GM12874 (cell line): ENCODE data around the gene MARCHF6.

Experiments
- TF ChIP-seq, protein P1 (sequence below): IDR thresholded peaks from 2 replicates; pipeline ENCODE4 v1.5.1; 2011; ENCODE audit warnings: low read depth, mild to moderate bottlenecking, control low read depth, low read length, moderate library complexity; ENCODE audit not compliant: insufficient read depth

MARCHF6 gene

DNA sequence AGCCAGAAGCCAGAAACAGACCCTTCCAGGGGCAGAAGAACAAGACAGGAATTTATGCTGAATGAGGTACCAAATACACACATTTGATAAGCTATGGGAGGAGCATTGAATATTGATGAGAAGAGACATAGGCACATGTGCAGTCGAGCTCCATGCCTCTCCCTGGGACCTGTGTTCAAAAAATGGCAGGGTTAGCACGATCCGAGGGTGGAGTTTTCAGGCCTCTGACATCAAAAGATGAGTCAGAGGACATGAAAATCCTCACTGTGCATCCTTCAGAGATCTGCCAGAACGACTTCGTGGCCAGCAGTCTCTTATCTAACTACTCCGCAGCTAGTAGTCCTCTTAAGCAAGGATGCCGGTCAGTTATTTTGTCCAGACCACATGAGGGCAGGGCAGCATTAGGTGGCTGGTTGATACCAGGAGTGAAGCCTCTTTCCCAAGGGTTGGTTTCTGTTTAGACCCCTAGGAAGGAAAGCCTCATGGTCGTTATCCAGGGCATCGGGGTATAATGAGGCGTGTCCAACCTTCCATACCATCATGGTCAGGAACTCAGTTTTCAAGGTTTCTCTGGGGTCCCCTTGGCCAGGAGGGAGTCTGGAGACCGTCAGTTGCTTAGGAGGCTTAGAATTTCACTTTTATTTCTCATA, 34.2 kb upstream of the MARCHF6 start:
- TF ChIP-seq, protein P1, sequence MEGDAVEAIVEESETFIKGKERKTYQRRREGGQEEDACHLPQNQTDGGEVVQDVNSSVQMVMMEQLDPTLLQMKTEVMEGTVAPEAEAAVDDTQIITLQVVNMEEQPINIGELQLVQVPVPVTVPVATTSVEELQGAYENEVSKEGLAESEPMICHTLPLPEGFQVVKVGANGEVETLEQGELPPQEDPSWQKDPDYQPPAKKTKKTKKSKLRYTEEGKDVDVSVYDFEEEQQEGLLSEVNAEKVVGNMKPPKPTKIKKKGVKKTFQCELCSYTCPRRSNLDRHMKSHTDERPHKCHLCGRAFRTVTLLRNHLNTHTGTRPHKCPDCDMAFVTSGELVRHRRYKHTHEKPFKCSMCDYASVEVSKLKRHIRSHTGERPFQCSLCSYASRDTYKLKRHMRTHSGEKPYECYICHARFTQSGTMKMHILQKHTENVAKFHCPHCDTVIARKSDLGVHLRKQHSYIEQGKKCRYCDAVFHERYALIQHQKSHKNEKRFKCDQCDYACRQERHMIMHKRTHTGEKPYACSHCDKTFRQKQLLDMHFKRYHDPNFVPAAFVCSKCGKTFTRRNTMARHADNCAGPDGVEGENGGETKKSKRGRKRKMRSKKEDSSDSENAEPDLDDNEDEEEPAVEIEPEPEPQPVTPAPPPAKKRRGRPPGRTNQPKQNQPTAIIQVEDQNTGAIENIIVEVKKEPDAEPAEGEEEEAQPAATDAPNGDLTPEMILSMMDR, result no peak

DNA sequence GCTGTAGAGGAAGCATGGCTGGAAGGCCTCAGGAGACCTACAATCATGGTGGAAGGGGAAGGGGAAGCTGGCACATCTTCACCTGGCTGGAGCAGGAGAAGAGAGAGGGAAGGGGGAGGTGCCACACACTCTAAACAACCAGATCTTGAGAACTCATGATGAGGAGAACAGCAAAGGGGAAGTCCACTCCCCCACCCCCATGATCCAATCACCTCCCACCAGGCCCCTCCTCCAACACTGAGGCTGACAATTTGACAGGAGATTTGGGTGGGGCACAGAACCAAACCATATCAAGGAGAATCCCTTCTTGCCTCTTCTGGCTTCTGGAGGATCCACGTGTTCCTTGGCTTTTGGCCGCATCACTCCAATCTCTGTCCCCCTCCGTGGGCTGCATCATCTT, 32.7 kb upstream of the MARCHF6 start:
- TF ChIP-seq, protein P1, result no peak

DNA sequence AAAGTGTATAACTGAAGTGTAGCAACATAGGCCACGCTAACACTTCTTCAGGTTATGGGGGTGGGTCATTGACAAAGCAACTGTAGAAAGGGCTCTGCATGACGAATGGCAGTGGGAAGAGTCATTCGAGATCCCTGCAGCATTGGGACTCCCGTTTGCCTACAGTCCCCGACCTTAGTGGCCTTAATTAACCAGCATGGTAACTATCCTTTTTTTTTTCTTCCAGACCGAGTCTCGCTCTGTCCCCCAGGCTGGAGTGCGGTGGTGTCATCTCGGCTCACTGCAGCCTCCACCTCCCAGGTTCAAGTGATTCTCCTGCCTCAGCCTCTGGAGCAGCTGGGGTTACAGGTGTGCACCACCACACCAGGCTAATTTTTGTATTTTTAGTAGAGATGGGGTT, 31.6 kb upstream of the MARCHF6 start:
- TF ChIP-seq, protein P1, result no peak

DNA sequence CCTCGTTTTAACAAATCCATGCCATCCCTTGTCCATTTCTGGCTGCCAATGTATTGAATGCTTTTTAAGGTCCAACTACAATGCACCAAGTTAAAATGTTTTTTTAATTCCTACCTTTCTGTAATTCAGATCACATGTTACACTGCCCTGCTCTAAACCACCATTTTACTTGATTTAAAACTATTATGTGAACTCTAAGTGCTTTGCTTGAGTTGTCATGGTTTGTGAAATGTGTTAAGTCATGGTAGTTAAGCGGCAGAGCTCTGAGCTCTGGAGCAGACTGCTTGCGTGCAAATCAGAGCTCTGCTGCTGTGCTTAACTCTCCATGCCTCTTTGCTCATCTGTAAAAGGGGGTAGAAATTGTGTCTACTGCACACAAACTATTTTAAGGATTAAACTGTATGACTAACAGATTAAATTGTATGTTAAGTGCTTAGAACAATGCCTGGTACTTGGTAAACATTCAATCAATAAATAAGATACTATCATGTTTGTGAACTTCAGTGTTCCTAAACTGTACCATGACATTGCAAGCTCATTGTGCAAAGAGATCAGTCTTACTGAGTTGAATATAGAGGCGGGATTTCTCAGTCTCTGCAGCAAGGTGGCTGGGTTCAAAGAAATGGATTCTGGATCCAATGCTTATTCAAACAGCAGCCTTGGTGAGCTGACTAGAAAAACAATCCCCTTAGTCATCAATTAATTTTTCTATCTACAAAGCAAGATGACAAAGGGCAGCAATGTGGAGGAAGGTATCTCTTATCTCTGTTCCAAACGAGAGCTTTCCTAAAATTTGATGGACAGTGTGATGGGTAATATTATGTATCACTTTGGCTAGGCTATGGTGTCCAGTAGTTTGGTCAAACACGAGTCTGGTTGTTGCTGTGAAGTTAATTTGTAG, 29.7 kb upstream of the MARCHF6 start:
- TF ChIP-seq, protein P1, result no peak

DNA sequence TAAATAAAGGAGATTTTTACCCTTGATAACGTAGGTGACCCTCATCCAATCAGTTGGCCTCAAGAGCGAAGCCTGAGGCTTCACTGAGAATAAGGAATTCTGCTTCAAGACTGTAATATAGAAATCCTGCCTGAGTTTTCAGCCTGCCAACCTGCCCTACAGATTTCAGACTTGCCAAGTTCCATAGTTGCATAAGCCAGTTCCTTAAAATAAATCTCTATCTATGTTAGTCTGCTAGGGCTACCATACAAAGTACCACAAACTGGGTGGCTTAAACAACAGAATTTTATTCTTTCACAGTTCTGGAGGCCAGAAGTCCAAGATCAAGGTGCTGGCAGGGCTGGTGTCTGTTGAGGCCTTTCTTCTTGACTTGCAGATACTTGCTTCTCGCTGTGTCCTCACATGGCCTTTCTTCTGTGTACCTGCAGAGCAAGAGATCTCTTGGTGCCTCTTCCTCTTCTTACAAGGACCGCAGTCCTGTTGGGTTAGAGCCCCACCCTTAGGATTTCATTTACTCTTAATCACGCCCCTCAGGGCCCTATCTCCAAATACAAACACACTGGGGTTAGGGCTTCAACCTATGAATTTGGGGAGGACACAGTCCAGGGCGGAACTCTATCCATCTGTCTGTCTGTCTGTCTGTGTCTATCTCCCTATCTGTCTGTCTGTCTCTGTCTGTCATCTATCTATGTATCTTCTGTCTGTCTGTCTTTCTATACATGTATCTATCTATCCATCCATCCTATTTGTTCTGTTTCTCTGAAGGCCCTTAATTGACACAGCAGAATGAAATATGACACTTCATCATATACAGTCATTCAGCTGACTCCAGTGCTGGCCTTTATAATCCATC, 28.8 kb upstream of the MARCHF6 start:
- TF ChIP-seq, protein P1, result no peak

DNA sequence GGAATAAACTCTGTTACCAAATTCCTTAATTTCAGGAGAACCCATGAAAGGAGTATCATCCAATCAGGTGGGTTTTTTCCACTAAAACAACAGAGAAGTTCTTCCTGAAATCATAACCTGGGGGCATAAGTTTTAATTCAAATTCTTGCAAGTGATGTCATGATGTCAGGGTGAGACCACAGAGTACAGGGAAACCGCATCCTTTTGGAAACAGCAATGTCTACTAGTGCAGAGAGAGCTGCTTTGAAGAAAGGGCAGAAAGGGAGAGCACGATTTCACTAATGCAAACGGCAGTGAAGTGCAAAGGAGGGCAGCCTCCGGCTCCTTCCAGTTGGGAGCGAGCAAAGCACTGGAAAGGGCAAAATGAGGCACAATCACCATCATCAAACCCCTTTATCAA, 25.2 kb upstream of the MARCHF6 start:
- TF ChIP-seq, protein P1, result no peak

DNA sequence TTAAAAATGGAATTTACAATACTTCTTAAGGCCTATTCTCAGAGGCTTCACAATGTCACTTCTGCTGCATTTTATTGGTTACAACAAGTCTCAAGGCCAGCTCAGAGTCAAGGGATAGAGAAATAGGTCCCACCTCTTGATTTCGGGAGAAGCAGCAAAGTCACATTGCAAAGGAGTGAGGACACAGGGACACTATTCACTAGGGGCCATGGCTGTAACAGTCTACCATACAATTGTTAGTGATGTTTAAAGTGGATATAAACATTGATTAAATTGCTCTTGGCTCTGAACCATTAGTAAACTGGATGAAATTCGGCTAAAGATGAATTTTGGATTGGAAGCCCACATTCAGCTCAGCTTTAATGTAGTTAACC, 24.1 kb upstream of the MARCHF6 start:
- TF ChIP-seq, protein P1, result no peak
